Measurements from ENCODE around the gene PCSK5.

The PCSK5 gene

GRCh38 chr9:75871624-75872023 lies 18.8 kb upstream of the PCSK5 start:
- TF ChIP-seq GATA1 (IDR thresholded peaks at IDR 0.05; ENCODE audit: low read depth, low read length) (no peak), POLR2A (IDR thresholded peaks at IDR 0.05; ENCODE audit: low read length) (no peak)
- DNase-seq = no peak

GRCh38 chr9:75873712-75874111 lies 16.8 kb upstream of the PCSK5 start:
- TF ChIP-seq POLR2A (IDR thresholded peaks at IDR 0.05; ENCODE audit: low read length) = no peak
- no peak for TF ChIP-seq GATA1 (IDR thresholded peaks at IDR 0.05; ENCODE audit: low read depth, low read length)
- no peak for DNase-seq

GRCh38 chr9:75876999-75877640 lies 13.4 kb upstream of the PCSK5 start:
- TF ChIP-seq POLR2A (IDR thresholded peaks at IDR 0.05; ENCODE audit: low read length) (no peak), GATA1 (IDR thresholded peaks at IDR 0.05; ENCODE audit: low read depth, low read length) (no peak)
- no peak for DNase-seq

- TF ChIP-seq GATA1 (IDR thresholded peaks at IDR 0.05; ENCODE audit: low read depth, low read length) (no peak), POLR2A (IDR thresholded peaks at IDR 0.05; ENCODE audit: low read length) (no peak)
Measured at GRCh38 chr9:75878488-75878860, 12.0 kb upstream of the PCSK5 start.

GRCh38 chr9:75880618-75881017 lies 9.9 kb upstream of the PCSK5 start:
- no peak for DNase-seq
- TF ChIP-seq GATA1 (IDR thresholded peaks at IDR 0.05; ENCODE audit: low read depth, low read length) = no peak
- no peak for TF ChIP-seq POLR2A (IDR thresholded peaks at IDR 0.05; ENCODE audit: low read length)

More at GRCh38 chr9:75878488-75878860, 12.0 kb upstream of the PCSK5 start:
- DNase-seq = no peak

- no peak for DNase-seq
- TF ChIP-seq POLR2A (IDR thresholded peaks at IDR 0.05; ENCODE audit: low read length) (no peak), GATA1 (IDR thresholded peaks at IDR 0.05; ENCODE audit: low read depth, low read length) (no peak)
Measured at GRCh38 chr9:75881761-75882160, 8.7 kb upstream of the PCSK5 start.

- TF ChIP-seq POLR2A (IDR thresholded peaks at IDR 0.05; ENCODE audit: low read length) (no peak), GATA1 (IDR thresholded peaks at IDR 0.05; ENCODE audit: low read depth, low read length) (no peak)
Measured at GRCh38 chr9:75885652-75886051, 4.8 kb upstream of the PCSK5 start.

GRCh38 chr9:75889577-75889976 lies 896 bp upstream of the PCSK5 start:
- DNase-seq = no peak

More at GRCh38 chr9:75885652-75886051, 4.8 kb upstream of the PCSK5 start:
- no peak for DNase-seq

GRCh38 chr9:75889977-75890471 lies 449 bp upstream of the PCSK5 start:
- TF ChIP-seq GATA1 (IDR thresholded peaks at IDR 0.05; ENCODE audit: low read depth, low read length) = no peak
- TF ChIP-seq POLR2A (IDR thresholded peaks at IDR 0.05; ENCODE audit: low read length) = no peak
- peak in 1 of 2 experiments; percentile 25 for DNase-seq

More at GRCh38 chr9:75889577-75889976, 896 bp upstream of the PCSK5 start:
- TF ChIP-seq POLR2A (IDR thresholded peaks at IDR 0.05; ENCODE audit: low read length) = no peak
- no peak for TF ChIP-seq GATA1 (IDR thresholded peaks at IDR 0.05; ENCODE audit: low read depth, low read length)

GRCh38 chr9:75891277-75891741 lies 836 bp downstream of the PCSK5 start:
- no peak for DNase-seq
- no peak for TF ChIP-seq GATA1 (IDR thresholded peaks at IDR 0.05; ENCODE audit: low read depth, low read length)
- TF ChIP-seq POLR2A (IDR thresholded peaks at IDR 0.05; ENCODE audit: low read length) = no peak

- DNase-seq = no peak
- TF ChIP-seq GATA1 (IDR thresholded peaks at IDR 0.05; ENCODE audit: low read depth, low read length) = no peak
- no peak for TF ChIP-seq POLR2A (IDR thresholded peaks at IDR 0.05; ENCODE audit: low read length)
Measured at GRCh38 chr9:75891771-75892215, 1.3 kb downstream of the PCSK5 start.

GRCh38 chr9:75892216-75892911 lies 1.9 kb downstream of the PCSK5 start:
- no peak for DNase-seq
- TF ChIP-seq POLR2A (IDR thresholded peaks at IDR 0.05; ENCODE audit: low read length) = no peak
- TF ChIP-seq GATA1 (IDR thresholded peaks at IDR 0.05; ENCODE audit: low read depth, low read length) = no peak

GRCh38 chr9:75893106-75893505 lies 2.6 kb downstream of the PCSK5 start:
- TF ChIP-seq POLR2A (IDR thresholded peaks at IDR 0.05; ENCODE audit: low read length) (no peak), GATA1 (IDR thresholded peaks at IDR 0.05; ENCODE audit: low read depth, low read length) (no peak)
- no peak for DNase-seq

- TF ChIP-seq GATA1 (IDR thresholded peaks at IDR 0.05; ENCODE audit: low read depth, low read length) (no peak), POLR2A (IDR thresholded peaks at IDR 0.05; ENCODE audit: low read length) (no peak)
Measured at GRCh38 chr9:75894566-75894965, 4.1 kb downstream of the PCSK5 start.

More at GRCh38 chr9:75894566-75894965, 4.1 kb downstream of the PCSK5 start:
- DNase-seq = no peak
